GM12874 (cell line): ENCODE results near the gene HMCES.
A peak's percentile ranks its signal among the peaks of the same experiment; 100 is the strongest.

Experiments
- CTCF ChIP-seq: IDR thresholded peaks from 2 replicates; pipeline ENCODE4 v1.5.1; 2011; ENCODE audit warnings: low read depth, mild to moderate bottlenecking, control low read depth, low read length, moderate library complexity; ENCODE audit not compliant: insufficient read depth

Gene HMCES

GRCh38 chr3:129317848-129318247 lies 39.2 kb downstream of the HMCES start:
- no peak for TF ChIP-seq CTCF

- no peak for TF ChIP-seq CTCF
Observed at GRCh38 chr3:129318921-129319320, 40.3 kb downstream of the HMCES start.

GRCh38 chr3:129320261-129320660 lies 41.6 kb downstream of the HMCES start:
- no peak for TF ChIP-seq CTCF

GRCh38 chr3:129320825-129321487 lies 42.3 kb downstream of the HMCES start:
- no peak for TF ChIP-seq CTCF

- no peak for TF ChIP-seq CTCF
Observed at GRCh38 chr3:129321887-129322286, 43.2 kb downstream of the HMCES start.

- TF ChIP-seq CTCF = peak; percentile 71
Observed at GRCh38 chr3:129323651-129324294, 45.1 kb downstream of the HMCES start.

- no peak for TF ChIP-seq CTCF
Observed at GRCh38 chr3:129324855-129325254, 46.2 kb downstream of the HMCES start.
